ENCODE results near the gene APOE.
"Not testable (repeated sequence)": the region's sequence is repeated elsewhere in the genome, so short reads cannot be mapped to it uniquely, and the experiment has no call there.

APOE gene

GRCh38 chr19:44883922-44884321, 21.7 kb upstream of the APOE start:
- DNase-seq (ENCODE audit: low read depth in 1 of 2, low spot score in 1 of 2) = no peak

GRCh38 chr19:44884566-44884965, 21.0 kb upstream of the APOE start:
- no peak for DNase-seq (ENCODE audit: low read depth in 1 of 2, low spot score in 1 of 2)

GRCh38 chr19:44886141-44886540, 19.5 kb upstream of the APOE start:
- DNase-seq (ENCODE audit: low read depth in 1 of 2, low spot score in 1 of 2) = no peak

- no peak for DNase-seq (ENCODE audit: low read depth in 1 of 2, low spot score in 1 of 2)
Observed at GRCh38 chr19:44887648-44888047, 17.9 kb upstream of the APOE start.

- not testable (repeated sequence) for DNase-seq (ENCODE audit: low read depth in 1 of 2, low spot score in 1 of 2)
Observed at GRCh38 chr19:44888335-44888734, 17.3 kb upstream of the APOE start.

- DNase-seq (ENCODE audit: low read depth in 1 of 2, low spot score in 1 of 2) = no peak
Observed at GRCh38 chr19:44889830-44890365, 15.7 kb upstream of the APOE start.

- DNase-seq (ENCODE audit: low read depth in 1 of 2, low spot score in 1 of 2) = peak in 1 of 2 donors; percentile 100
Observed at GRCh38 chr19:44890366-44891015, 15.1 kb upstream of the APOE start.

- peak in 1 of 2 donors; percentile 100 for DNase-seq (ENCODE audit: low read depth in 1 of 2, low spot score in 1 of 2)
Observed at GRCh38 chr19:44891016-44891882, 14.3 kb upstream of the APOE start, which contains the start of gene TOMM40. Gene TOMM40, plus strand, starts transcription at chr19:44891254. Its CDS starts 162 bp downstream, at chr19:44891416.

GRCh38 chr19:44892932-44893331, 12.7 kb upstream of the APOE start:
- no peak for DNase-seq (ENCODE audit: low read depth in 1 of 2, low spot score in 1 of 2)

GRCh38 chr19:44893332-44894051, 12.1 kb upstream of the APOE start:
- no peak for DNase-seq (ENCODE audit: low read depth in 1 of 2, low spot score in 1 of 2)

- DNase-seq (ENCODE audit: low read depth in 1 of 2, low spot score in 1 of 2) = no peak
Observed at GRCh38 chr19:44894052-44894400, 11.6 kb upstream of the APOE start.

GRCh38 chr19:44894946-44895345, 10.7 kb upstream of the APOE start:
- DNase-seq (ENCODE audit: low read depth in 1 of 2, low spot score in 1 of 2) = no peak

GRCh38 chr19:44897835-44898234, 7.8 kb upstream of the APOE start:
- DNase-seq (ENCODE audit: low read depth in 1 of 2, low spot score in 1 of 2) = no peak

GRCh38 chr19:44900328-44901244, 5.0 kb upstream of the APOE start:
- DNase-seq (ENCODE audit: low read depth in 1 of 2, low spot score in 1 of 2) = no peak

- DNase-seq (ENCODE audit: low read depth in 1 of 2, low spot score in 1 of 2) = no peak
Observed at GRCh38 chr19:44903216-44903601, 2.4 kb upstream of the APOE start.

GRCh38 chr19:44903602-44904425, 1.8 kb upstream of the APOE start:
- peak; percentile 58 to 70 for DNase-seq (ENCODE audit: low read depth in 1 of 2, low spot score in 1 of 2)

- no peak for DNase-seq (ENCODE audit: low read depth in 1 of 2, low spot score in 1 of 2)
Observed at GRCh38 chr19:44904426-44904994, 1.1 kb upstream of the APOE start.

GRCh38 chr19:44907613-44908012, 2.0 kb downstream of the APOE start:
- no peak for DNase-seq (ENCODE audit: low read depth in 1 of 2, low spot score in 1 of 2)

- DNase-seq (ENCODE audit: low read depth in 1 of 2, low spot score in 1 of 2) = no peak
Observed at GRCh38 chr19:44908074-44908835, 2.7 kb downstream of the APOE start.

Data from activated T-helper 1 cell treated with anti-CD3 and anti-CD28 coated beads, Interleukin-2, amount 50 U/mL, for 16 hours (primary cell).